Stimulated activated CD4-positive, alpha-beta T cell treated with anti-CD3 and anti-CD28 coated beads, Interleukin-2, amount 100 ng/mL, for 4 hours (primary cell): ENCODE measurements around the gene CANX.
"Not testable (repeated sequence)": the region's sequence is repeated elsewhere in the genome, so short reads cannot be mapped to it uniquely, and the experiment has no call there.

ENCODE experiments used
- DNase-seq: peaks from one replicate; pipeline ENCODE4 v3.0.0-alpha.2; 2020; ENCODE audit warnings: low read depth

Gene CANX

GRCh38 chr5:179698935-179699615, at the start of gene CANX:
Gene CANX (plus strand): TSS chr5:179698967. CDS start chr5:179705682, 6,715 bp downstream.
- DNase-seq = no peak

DNA sequence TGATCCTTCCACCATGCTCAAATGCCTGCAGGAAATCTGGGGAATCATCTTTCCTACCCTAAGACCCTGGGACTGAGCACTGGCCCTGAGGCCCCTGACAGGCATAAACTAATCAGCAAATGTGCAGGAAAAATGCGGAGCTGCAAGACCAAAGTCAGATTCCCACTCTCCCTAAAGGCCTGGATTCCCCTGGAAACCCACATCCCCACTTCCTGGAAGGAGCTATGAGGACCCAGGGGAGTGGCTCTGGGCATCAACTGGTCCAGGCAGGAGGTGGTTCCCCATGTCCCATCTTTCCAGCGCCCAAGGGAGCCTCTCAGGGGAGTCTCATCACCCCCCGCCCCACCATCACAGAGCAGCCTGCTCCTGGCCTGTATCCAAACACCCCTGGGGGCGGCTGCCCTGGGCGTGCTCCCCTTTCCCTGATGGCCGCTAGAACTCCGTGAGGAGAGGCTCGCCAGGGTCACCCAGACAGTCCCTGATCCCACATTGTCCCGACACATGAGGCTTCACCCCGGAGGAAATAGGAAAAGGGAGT, 49.5 kb upstream of the CANX start:
- DNase-seq = not testable (repeated sequence)

GRCh38 chr5:179650245-179650644, 48.5 kb upstream of the CANX start:
- not testable (repeated sequence) for DNase-seq

DNA sequence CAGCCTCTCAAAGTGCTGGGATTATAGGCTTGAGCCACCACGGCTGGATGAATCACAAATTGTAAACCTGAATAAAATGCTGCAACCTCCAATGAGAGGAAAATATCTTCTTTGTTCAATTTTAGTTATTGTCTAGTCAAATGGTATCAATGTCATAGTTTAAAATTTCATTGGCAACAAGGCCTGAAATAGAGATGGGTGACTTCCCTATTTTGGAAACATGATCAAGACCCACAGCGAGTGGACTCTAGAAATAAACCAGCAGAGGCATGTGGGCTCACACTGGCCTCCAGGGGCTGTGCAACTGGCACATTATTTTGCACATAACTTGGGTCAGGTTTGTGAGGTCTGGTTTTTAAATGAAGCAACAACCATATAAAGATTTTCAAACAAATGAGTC, 45.6 kb upstream of the CANX start:
- not testable (repeated sequence) for DNase-seq

DNA sequence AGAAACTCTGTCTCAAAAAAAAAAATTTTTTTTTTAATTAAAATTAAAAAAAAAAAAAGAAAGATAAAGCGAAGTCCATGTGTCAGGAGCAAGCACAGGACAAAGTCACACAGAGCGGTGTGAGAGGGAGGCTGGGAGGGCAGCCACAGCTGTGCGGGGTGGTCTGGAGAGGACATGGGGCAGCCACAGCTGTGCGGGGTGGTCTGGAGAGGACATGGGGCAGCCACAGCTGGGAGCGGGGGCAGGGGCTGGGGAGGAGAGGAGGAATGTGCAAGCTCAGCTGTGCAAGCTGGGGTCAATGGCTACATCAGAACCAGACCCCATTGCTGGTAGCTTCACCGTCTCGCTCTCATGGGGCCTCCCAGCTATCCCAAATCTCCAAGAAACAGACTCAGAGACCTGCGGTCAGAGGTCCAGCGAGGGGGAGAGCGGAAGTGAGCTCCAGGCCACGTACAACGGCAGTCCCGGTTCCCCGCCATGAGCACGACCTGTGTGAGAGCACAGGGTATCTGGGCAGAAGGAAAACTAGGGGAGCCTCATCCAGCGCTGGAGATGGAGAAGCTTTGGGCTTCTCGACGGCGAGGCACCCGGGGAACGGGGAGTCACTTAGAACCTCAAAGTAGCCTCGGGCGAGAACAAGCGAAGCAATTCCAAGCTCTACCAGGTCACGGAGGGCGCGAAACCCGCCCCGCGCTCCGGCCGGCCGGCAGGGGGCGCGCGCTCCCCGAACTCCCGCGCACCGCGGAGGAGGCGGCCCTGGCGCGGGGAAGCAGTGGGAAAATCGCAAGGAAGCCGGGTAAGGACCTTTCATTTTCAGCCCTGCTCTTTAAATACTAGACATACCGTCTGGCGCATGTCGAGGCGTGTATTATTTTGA, 41.2 kb upstream of the CANX start:
- not testable (repeated sequence) for DNase-seq

DNA sequence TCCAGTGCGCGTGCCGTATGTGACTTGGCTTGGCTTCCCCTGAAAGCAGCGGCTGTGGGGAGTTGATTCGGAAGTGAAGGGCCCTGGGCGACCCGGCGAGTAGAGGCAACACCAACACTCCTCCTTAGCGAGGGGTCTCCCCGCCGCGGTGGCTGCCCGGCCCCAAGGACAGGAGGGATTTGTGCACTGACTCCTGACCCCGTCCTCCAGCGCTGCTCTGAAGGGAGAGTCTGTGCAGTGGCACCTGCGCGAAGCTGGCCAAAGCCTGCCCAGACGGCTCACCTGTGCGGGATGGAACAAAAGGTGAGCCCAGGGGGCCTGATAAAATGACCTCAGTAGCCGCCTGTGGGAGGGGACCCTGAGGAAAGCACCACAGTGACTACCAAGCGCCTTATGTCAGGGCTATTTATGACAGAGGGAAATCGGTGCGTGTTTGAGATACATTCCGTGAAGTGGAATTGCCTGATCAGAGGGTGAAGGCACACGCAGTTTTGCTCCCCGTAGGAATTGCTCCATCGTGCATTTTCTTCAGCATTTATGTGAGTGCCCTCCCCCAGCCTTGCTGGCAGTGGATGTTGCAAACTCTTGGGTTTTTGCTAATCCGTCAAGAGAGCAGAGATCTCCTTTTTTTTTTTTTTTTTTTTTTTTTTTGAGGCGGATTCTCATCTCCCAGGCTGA, 40.4 kb upstream of the CANX start:
- DNase-seq = not testable (repeated sequence)

DNA sequence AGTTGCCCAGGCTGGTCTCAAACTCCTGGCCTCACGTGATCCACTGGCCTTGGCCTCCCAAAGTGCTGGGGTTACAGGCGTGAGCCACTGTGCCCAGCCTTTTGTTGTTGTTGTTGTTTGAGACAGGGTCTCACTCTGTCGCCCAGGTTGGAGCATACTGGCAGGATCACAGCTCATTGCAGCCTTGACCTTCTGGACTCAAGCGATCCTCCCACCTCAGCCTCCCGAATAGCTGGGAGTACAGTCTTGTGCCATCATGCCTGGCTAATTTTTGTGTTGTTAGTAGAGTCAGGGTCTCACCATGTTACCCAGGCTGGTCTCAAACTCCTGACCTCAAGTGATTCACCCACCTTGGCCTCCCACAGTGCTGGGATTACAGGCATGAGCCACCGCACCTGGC, 37.1 kb upstream of the CANX start:
- not testable (repeated sequence) for DNase-seq

DNA sequence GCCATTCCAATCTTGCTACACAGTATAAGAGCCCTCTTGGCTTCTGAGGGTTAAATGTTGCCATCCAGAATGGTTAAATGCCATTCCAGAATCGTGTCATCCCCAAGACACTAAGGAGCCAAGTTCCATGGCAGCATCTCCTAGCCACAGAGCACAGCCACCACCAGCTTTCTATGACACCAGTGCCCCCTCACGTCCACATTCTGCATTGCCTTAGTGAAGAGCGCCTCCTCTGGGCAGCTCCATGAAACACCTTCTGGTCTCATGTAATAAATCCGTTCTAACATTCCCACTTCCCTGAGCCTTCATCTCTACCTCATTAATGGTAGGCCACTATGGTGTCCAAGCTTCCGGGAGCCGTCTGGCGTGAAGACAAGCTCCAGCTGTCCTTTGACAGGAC, 30.4 kb upstream of the CANX start:
- no peak for DNase-seq

- peak; percentile 88 for DNase-seq
These were observed 20.3 kb upstream of the CANX start for GRCh38 chr5:179678223-179679013.

GRCh38 chr5:179679014-179679674, 19.6 kb upstream of the CANX start:
- DNase-seq = peak; percentile 54

DNA sequence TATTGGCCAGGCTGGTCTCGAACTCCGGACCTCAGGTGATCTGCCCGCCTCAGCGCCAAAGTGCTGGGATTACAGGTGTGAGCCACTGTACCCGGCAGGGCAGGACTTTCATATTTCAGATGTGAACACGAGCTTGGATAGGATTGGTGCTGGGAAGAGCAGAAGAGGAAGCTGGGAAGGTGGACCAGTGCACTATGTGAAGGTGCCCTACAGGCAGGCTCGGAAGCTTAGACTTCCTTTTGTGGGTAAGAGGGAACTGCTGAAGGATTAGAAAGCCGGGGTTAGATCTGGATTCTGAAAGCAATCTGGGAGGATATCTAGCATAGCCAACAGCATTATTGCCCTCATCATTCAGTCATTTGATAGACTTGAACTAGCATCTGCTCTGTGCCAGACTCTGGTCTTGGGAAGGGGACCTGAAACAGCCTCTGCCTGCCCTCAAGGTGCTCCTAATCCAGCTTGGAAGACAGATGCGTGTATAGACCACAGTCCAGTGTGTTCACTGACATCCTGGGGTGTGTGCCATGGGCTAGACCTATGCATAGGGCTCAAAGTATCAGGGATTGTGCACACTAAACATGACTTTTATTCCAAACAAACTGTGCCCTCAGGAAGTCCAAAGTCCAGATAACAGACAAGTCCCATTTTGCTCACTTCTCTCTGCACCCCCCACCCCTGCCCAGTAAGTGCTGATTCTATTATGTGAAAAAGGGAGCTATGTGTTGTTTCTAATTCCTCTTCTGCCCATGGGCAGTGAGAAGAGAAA, 18.6 kb upstream of the CANX start:
- no peak for DNase-seq

- no peak for DNase-seq
These were observed 17.9 kb upstream of the CANX start, which contains the start of gene CBY3 for GRCh38 chr5:179680780-179681401. Gene CBY3 (minus strand): TSS chr5:179681034. CDS start chr5:179680918, 116 bp downstream.

DNA sequence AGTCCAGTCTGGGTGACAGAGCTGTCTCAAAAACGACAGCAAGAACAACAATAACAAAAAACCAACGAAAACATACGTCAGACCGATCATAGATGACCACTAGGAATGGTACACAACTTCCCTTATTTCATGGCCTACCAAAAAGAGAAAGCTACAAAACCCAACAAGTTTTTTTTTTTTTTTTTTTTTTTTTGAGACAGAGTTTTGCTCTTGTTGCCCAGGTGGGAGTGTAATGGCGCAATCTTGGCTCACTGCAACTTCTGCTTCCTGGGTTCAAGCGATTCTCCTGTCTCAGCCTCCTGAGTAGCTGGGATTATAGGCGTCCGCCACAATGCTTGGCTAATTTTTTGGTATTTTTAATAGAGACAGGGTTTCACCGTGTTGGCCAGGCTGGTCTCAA, 9.6 kb upstream of the CANX start:
- DNase-seq = not testable (repeated sequence)

DNA sequence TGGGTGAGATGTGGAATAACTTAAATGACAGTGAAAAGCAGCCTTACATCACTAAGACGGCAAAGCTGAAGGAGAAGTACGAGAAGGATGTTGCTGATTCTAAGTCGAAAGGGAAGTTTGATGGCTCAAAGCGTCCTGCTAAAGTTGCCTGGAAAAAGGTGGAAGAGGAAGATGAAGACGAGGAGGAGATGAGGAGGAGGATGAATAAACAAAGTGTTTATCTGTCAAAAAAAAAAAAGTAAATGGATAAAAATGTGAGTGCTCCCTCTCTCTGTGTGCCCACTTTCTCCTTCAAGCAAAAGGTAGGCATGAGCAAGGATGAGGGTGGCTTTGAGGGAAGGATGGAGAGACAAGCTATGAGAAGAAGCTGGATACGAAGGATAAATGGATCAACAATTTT, 4.2 kb upstream of the CANX start:
- DNase-seq = no peak

GRCh38 chr5:179696603-179697002, 2.2 kb upstream of the CANX start:
- DNase-seq = no peak

- DNase-seq = no peak
These were observed 1.7 kb upstream of the CANX start for GRCh38 chr5:179697108-179697507.

DNA sequence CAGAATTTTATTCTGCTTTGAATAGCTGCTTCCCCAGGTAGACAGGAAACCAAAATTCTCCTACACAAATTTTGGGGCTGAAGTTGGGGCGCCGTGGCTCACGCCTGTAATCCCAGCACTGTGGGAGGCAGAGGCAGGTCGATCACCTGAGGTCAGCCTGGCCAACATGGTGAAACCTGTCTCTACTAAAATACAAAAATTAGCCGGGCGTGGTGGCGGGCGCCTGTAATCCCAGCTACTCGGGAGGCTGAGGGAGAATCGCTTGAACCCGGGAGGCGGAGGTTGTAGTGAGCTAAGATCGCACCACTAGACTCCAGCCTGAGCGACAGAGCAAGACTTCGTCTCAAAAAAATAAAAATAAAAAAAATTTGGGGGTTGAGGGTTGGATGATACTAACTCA, 1.2 kb upstream of the CANX start:
- DNase-seq = not testable (repeated sequence)

DNA sequence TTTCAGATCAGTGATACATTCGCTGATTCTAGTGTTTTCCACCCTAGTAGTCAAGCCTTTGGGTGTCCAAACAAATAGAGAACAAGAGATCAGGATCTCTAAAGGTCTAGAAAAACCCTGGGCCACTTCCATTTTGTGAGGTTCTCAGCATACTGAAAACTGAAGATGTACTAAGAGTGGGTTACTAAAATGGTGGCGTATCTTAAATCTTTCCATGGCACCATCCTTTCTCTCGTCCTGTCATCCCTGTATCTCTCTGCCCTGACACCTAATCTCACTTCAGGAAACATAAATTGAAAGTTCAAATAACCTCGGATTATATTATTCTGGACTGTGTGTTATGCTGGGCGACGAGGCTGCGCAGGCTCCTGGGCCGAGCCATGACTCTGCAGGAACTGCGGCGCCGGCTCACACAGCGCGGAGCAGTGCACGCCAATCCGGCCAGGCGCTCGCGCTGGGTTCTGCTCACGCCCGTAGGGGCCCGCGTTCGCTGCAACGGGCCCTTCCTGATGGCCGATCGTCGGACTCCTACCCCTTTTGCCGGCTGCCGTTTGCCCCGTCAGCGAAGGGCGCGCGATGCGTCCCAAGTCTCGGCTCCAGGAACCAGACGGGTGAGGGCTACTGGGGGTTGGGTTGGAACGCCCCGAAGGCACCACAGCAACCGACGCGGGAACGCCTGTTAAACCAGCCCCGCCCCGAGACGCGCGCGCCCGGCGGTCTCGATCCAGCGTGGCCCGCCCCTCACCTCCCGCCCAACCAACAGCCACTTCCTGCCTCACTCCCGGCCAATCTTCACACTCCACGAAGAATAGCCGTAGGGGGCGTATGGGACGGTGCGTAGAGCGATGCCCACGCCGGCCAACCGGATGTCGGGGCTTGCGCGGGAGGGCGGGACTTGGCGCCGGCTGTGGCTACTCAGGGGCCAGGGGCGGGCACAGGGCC, 503 bp upstream of the CANX start:
- peak; percentile 98 for DNase-seq
